ENCODE data around the gene EIF2AK3.

EIF2AK3 gene

DNA sequence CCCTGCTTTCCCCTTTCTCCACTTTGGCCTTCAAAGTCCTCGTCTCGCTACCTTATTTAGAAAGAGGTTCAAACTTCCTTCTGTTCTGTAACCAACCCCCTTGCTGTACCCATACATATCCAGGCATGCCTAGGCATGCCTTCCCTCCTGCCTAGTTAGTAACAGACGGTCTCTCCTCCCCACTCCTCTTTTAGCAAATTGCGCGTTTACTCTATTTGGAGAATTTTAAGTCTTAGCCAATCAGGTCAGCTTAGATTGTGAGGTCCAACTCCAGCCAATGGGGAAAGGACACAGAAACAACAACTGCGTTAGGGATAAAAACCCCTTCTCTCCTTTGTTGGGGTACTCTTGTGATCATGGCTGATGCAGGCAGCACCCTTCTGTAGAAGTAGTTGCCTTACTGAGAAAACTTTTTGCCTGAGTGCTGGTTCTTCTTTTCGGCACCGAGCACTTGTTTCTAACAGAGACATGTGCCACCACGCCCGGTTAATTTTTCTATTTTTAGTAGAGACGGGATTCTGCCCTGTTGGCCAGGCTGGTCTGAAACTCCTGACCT, 88.8 kb downstream of the EIF2AK3 start:
- no peak for DNase-seq (ENCODE audit: extremely low spot score)
- POLR2A ChIA-PET, result no interaction called here

DNA sequence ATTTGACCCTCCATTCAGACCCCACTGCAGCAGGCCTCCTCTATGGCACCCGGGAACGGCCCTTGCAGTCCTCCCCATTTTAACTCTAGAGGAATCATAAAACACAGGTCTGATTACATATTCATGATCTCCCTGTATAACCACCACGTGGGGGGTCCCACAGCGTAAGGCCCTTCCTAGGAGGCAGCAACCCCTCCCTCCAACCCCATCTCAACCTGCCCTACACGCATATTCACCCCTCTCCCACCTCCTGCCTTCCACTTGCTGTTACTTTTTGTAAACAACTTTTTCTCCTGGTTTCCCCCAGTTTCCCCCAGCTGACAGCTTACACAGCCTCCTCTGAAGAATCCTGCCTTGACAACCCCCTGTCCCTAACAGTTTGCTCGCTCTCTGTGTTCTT, 89.6 kb downstream of the EIF2AK3 start:
- POLR2A ChIA-PET, result no interaction called here
- CTCF ChIA-PET, result interaction anchor here (0.8 kb wide), 1 partner anchor 9 kb away, joined by 3 read pairs; no protein-coding TSS in a partner anchor
- no peak for DNase-seq (ENCODE audit: extremely low spot score)
- TF ChIP-seq, protein P1, sequence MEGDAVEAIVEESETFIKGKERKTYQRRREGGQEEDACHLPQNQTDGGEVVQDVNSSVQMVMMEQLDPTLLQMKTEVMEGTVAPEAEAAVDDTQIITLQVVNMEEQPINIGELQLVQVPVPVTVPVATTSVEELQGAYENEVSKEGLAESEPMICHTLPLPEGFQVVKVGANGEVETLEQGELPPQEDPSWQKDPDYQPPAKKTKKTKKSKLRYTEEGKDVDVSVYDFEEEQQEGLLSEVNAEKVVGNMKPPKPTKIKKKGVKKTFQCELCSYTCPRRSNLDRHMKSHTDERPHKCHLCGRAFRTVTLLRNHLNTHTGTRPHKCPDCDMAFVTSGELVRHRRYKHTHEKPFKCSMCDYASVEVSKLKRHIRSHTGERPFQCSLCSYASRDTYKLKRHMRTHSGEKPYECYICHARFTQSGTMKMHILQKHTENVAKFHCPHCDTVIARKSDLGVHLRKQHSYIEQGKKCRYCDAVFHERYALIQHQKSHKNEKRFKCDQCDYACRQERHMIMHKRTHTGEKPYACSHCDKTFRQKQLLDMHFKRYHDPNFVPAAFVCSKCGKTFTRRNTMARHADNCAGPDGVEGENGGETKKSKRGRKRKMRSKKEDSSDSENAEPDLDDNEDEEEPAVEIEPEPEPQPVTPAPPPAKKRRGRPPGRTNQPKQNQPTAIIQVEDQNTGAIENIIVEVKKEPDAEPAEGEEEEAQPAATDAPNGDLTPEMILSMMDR (IDR thresholded peaks at IDR 0.05; ENCODE audit: control extremely low read depth, extremely low read depth, low read depth, missing control alignments), result no peak

More for the DNA sequence above, 88.8 kb downstream of the EIF2AK3 start:
- CTCF ChIA-PET, result interaction anchor here (0.8 kb wide), 1 partner anchor 8 kb away, joined by 3 read pairs; no protein-coding TSS in a partner anchor
- TF ChIP-seq, protein P1 (IDR thresholded peaks at IDR 0.05; ENCODE audit: control extremely low read depth, extremely low read depth, low read depth, missing control alignments), result no peak

DNA sequence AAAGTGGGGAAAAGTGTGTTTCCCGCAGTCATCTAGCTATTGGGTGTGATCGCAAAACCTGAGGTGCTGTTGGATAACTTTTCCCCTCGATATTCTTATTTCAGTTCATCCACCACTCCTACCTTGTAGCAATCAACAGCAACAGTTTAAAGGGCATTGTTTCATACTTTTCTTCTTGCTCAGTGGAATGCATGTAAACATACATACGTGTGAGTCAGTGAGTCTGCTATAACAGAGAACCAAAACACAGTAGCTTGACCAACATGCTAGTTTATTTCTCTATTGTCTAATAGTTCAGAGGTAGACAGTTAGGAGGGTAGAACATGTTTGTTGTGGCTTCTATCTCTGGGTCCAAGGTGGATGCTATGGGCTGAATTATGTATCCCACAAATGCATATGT, 97.2 kb downstream of the EIF2AK3 start:
- TF ChIP-seq, protein P1 (IDR thresholded peaks at IDR 0.05; ENCODE audit: control extremely low read depth, extremely low read depth, low read depth, missing control alignments), result no peak
- CTCF ChIA-PET, result no interaction called here
- DNase-seq (ENCODE audit: extremely low spot score), result no peak
- POLR2A ChIA-PET, result no interaction called here

DNA sequence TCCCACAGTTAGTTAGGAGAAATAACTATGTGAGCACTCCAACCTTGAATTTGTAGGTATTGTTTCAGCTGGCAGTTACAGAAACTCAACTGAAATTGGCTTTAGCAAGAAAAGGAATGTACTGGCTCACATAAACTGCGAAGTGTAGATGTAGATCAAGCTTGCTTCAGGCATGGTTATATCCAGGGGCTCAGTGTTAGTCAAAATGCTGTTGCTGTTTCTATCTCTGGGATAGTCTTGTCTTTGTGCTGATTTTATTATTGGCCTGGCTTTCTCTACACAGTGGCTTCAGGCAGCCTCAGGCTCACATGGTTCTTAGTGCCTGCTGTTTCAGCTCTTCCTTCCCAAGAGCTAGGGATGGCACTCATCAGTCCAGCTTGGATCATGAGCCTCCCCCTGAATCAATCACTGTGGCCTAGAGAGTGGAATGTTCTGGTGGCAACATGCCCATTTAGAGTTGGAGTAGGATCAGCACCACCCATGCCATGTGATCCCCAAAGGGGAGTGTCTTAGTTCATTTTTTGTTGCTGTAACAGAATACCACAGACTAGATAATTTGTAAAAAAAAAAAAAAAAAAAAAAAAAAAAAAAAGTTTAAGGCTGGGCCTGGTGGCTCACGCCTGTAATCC, 105.7 kb downstream of the EIF2AK3 start:
- CTCF ChIA-PET, result interaction anchor here (1.0 kb wide), 2 partner anchors 9 to 16 kb away, joined by 3 to 4 read pairs; no protein-coding TSS in a partner anchor
- DNase-seq (ENCODE audit: extremely low spot score), result no peak
- TF ChIP-seq, protein P1 (IDR thresholded peaks at IDR 0.05; ENCODE audit: control extremely low read depth, extremely low read depth, low read depth, missing control alignments), result no peak
- POLR2A ChIA-PET, result no interaction called here

- CTCF ChIA-PET, result no interaction called here
- TF ChIP-seq, protein P1 (IDR thresholded peaks at IDR 0.05; ENCODE audit: control extremely low read depth, extremely low read depth, low read depth, missing control alignments), result no peak
- POLR2A ChIA-PET, result no interaction called here
- no peak for DNase-seq (ENCODE audit: extremely low spot score)
Measured at GRCh38 chr2:88517759-88518201, 109.5 kb downstream of the EIF2AK3 start.
